Right cardiac atrium (tissue), 5 donors: Measurements from ENCODE around the gene SORT1. TPM values are rescaled to one million over a fixed set of nuclear protein-coding genes. Genes with fewer than 3 reads are reported as not detected.
A peak's percentile ranks its signal among the peaks of the same experiment; 100 is the strongest.

ENCODE experiments used
- ATAC-seq, 2 donors: fragments of 200-7000 bp; cut with Tn5 transposase; one replicate each; pipeline versions ENCODE4 v1.8.0 to v1.9.1; 2020; ENCODE audit warnings: moderate library complexity in 2 of 2, mild to moderate bottlenecking in 1 of 2
- DNase-seq, 3 donors: peaks; one replicate each; pipeline ENCODE4 v3.0.0-alpha.2; 2020
- H3K27ac ChIP-seq: one replicate; pipeline ENCODE4 v1.5.1; 2013; ENCODE audit warnings: mild to moderate bottlenecking, low read length, control low read depth, moderate library complexity
- H3K27me3 ChIP-seq: one replicate; pipeline ENCODE4 v1.6.1; 2013; ENCODE audit not compliant: control insufficient read depth, insufficient read depth
- H3K4me1 ChIP-seq: one replicate; pipeline ENCODE4 v1.6.1; 2013; ENCODE audit warnings: low read length; ENCODE audit not compliant: control insufficient read depth, insufficient read depth
- H3K4me3 ChIP-seq: one replicate; pipeline ENCODE4 v1.5.1; 2013; ENCODE audit warnings: low read length, control low read depth
- H3K9me3 ChIP-seq: one replicate; pipeline ENCODE4 v1.6.1; 2013; ENCODE audit warnings: low read length; ENCODE audit not compliant: control insufficient read depth
- WGBS: extraction: QIAGEN DNeasy Blood & Tissue Kit; methylation state at CpG from one replicate; pipeline ENCODE4 v1.1.7; 2013; 5-methylcytosine and 5-hydroxymethylcytosine counted together
- intact Hi-C, 4 donors: fragments of 100-400 bp; cut with DNase I; formaldehyde crosslinking; loops; one replicate each; pipeline versions ENCODE4 v1.11.0 to v1.14.0; 2022 to 2023
- polyA plus RNA-seq: library from polyadenylated mRNA; stranded (reverse); fragments of 200-250 nt; gene quantifications from one replicate; pipeline ENCODE4 v1.2.3, GENCODE V29; 2013
- total RNA-seq, 4 donors: library from RNA; stranded (reverse); fragmentation: NEBNext Ultra II Directional; extraction: Animal tissue kit (Norgen Biotek cat#: 25700); gene quantifications; one replicate each; pipeline ENCODE4 v1.2.1, GENCODE V29; 2021
- donor health status: healthy with polysubstance abuse.
- donor health status: DM: no; HTN: yes; CAD: no.
- donor health status: DM: no; HTN: no; CAD: no.
- donor health status: DM: no; HTN: yes; CAD: no; lungs with severe emphysema.
- donor health status: DM: yes; HTN: yes; CAD: no.

Gene SORT1
- total and polyA plus RNA-seq, 5 donors: 57.6 to 170 (median 123) TPM

DNA sequence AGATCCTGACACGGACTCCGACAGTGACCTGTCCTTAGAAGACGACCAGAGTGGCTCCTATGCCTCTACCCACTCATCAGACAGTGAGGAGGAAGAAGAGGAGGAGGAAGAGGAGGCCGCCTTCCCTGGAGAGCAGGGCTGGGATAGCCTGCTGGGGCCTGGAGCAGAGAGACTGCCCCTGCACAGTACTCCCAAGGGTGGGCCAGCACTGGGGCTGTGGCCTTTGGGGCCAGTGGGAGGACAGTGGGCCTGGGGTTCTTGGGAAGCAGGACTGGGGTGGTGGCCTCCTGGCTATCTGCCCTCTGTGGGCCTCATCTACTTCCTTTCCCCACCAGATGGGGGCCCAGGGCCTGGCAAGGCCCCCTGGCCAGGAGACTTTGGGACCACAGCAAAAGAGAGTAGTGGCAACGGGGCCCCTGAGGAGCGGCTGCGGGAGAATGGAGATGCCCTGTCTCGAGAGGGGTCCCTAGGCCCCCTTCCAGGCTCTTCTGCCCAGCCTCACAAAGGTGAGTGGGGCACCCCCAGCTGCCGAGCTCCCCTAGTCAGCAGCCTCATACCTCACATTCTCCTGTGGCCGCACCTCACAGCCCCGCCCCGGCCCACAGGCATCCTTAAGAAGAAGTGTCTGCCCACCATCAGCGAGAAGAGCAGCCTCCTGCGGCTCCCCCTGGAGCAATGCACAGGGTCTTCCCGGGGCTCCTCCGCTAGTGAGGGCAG lies 124.7 kb downstream of the SORT1 start:
- Histone ChIP-seq H3K4me1 (peaks cover 5% of the 10 kb centered on the region), H3K27ac (no peak overlapping the region), H3K9me3 (no peaks in the 10 kb centered on the region), H3K27me3 (no peaks in the 10 kb centered on the region), H3K4me3 (no peak overlapping the region)
- ATAC-seq (no peak), DNase-seq (peak in 1 of 3 donors; percentile 8)
- intact Hi-C loops: no loop called here
- WGBS: 89% methylated on average over 16 of the region's 16 CpGs

DNA sequence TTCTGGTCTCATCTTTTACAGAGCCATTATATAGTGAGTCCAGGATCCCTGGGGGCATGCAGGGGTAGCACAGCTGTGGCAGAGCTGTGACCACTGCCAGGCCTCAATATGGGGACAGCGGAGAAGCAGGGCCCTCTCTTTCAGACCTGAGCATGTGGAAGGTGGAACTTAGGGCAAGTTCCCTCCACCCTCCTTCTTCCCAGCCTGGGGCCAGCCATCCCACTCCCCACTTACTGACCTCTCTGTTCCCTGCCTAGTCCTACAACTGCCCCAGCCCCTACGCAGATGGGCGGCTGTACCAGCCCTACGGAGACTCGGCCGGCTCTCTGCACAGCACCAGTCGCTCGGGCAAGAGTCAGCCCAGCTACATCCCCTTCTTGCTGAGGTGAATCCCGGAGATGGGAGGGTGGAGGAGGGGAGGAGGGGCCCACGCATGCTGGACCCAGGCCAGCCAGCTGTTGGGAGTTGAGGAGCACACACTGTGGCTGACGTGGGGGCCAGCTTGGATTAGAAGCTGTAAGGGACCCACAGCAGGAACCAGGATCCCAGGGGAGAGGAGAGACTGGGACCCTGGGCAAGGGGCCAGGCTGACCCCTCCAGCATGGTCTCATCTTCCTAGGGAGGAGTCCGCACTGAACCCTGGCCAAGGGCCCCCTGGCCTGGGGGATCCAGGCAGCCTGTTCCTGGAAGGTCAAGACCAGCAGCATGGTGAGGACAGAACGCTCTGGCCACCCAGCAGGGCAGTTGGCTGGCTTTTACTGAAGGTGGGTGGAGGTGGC lies 125.5 kb downstream of the SORT1 start:
- Histone ChIP-seq H3K9me3 (no peaks in the 10 kb centered on the region), H3K4me1 (peaks cover 3% of the 10 kb centered on the region), H3K27me3 (no peaks in the 10 kb centered on the region), H3K4me3 (no peak overlapping the region), H3K27ac (no peak overlapping the region)
- no peak for ATAC-seq
- intact Hi-C loops: no loop called here
- WGBS: 78% methylated on average over 13 of the region's 13 CpGs
- DNase-seq: peak in 1 of 3 donors; percentile 22

GRCh38 chr1:109271458-109271857 lies 126.3 kb downstream of the SORT1 start:
- intact Hi-C loops: no loop called here
- DNase-seq (no peak), ATAC-seq (no peak)

GRCh38 chr1:109270623-109271317 lies 126.9 kb downstream of the SORT1 start:
- intact Hi-C loops: no loop called here
- H3K4me1 ChIP-seq: peaks cover 2% of the 10 kb centered on the region

More at GRCh38 chr1:109271458-109271857, 126.3 kb downstream of the SORT1 start:
- H3K4me3 ChIP-seq: no peak overlapping the region
- no peaks in the 10 kb centered on the region for H3K27me3 ChIP-seq
- peaks cover 3% of the 10 kb centered on the region for H3K4me1 ChIP-seq
- WGBS: 91% methylated on average over 6 of the region's 6 CpGs
- H3K27ac ChIP-seq: no peak overlapping the region
- H3K9me3 ChIP-seq: no peaks in the 10 kb centered on the region

GRCh38 chr1:109269981-109270622 lies 127.6 kb downstream of the SORT1 start:
- 91% methylated on average over 17 of the region's 17 CpGs for WGBS
- Histone ChIP-seq H3K4me3 (no peak overlapping the region), H3K4me1 (no peaks in the 10 kb centered on the region), H3K27ac (no peak overlapping the region), H3K9me3 (no peaks in the 10 kb centered on the region), H3K27me3 (no peaks in the 10 kb centered on the region)
- no peak for DNase-seq
- no peak for ATAC-seq
- intact Hi-C loops: no loop called here

More at GRCh38 chr1:109270623-109271317, 126.9 kb downstream of the SORT1 start:
- DNase-seq: no peak
- Histone ChIP-seq H3K27ac (no peak overlapping the region), H3K9me3 (no peaks in the 10 kb centered on the region), H3K4me3 (no peak overlapping the region), H3K27me3 (no peaks in the 10 kb centered on the region)
- WGBS: 89% methylated on average over 20 of the region's 20 CpGs
- no peak for ATAC-seq

DNA sequence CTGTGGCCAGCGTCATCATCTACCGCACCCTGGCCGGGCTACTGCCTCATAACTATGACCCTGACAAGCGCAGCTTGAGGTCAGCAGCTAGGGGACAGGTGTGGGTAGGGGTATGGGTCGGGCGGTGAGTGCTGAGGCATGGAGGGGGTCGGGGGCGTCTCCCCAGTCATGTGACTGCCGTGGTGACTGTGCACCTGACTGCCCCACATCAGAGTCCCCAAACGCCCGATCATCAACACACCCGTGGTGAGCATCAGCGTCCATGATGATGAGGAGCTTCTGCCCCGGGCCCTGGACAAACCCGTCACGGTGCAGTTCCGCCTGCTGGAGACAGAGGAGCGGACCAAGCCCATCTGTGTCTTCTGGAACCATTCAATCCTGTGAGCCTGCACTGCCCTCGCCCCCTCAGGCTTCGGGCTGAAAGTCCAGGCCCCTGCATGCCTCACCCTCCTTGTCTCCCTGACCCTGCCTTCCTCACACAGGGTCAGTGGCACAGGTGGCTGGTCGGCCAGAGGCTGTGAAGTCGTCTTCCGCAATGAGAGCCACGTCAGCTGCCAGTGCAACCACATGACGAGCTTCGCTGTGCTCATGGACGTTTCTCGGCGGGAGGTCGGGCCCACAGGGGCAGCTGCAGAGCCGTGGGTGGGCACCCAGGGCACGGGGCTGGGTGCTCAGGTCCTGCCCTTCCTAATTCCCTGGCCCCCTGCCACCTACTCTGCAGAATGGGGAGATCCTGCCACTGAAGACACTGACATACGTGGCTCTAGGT lies 128.3 kb downstream of the SORT1 start:
- 89% methylated on average over 33 of the region's 33 CpGs for WGBS
- ATAC-seq (no peak), DNase-seq (no peak)
- Histone ChIP-seq H3K4me1 (no peaks in the 10 kb centered on the region), H3K9me3 (no peaks in the 10 kb centered on the region), H3K4me3 (no peak overlapping the region), H3K27me3 (no peaks in the 10 kb centered on the region), H3K27ac (no peak overlapping the region)
- intact Hi-C loops: no loop called here

- intact Hi-C loops: no loop called here
- peak in 1 of 3 donors; percentile 31 for DNase-seq
Observed at GRCh38 chr1:109268431-109269211, 129.1 kb downstream of the SORT1 start.

GRCh38 chr1:109267743-109268300 lies 129.9 kb downstream of the SORT1 start:
- DNase-seq (peak in 1 of 3 donors; percentile 34), ATAC-seq (no peak)
- H3K4me1 ChIP-seq: no peaks in the 10 kb centered on the region
- H3K4me3 ChIP-seq: no peak overlapping the region
- WGBS: 87% methylated on average over 17 of the region's 17 CpGs
- H3K27me3 ChIP-seq: no peaks in the 10 kb centered on the region
- H3K27ac ChIP-seq: no peak overlapping the region
- intact Hi-C loops: no loop called here
- no peaks in the 10 kb centered on the region for H3K9me3 ChIP-seq

More at GRCh38 chr1:109268431-109269211, 129.1 kb downstream of the SORT1 start:
- WGBS: 91% methylated on average over 29 of the region's 29 CpGs
- no peak for ATAC-seq
- Histone ChIP-seq H3K4me3 (no peak overlapping the region), H3K4me1 (no peaks in the 10 kb centered on the region), H3K9me3 (no peaks in the 10 kb centered on the region), H3K27me3 (no peaks in the 10 kb centered on the region), H3K27ac (no peak overlapping the region)

DNA sequence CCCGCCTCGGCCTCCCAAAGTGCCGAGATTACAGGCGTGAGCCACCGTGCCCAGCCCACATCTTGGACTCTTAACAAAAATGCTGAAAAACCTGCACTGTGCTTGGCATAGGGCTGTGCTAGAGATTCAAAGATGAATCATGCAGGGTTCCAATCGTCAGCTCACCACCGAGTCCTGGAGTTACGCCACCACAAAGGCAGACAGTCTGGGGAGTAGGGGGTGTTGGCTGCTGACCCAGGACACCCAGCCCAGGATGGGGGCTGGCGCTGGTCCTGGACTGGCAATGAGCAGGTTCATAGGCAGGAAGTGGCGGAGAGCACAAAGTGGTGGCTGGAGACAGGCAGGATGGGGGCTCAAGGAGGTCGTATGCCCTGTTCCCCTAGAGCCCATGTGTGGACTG lies 130.8 kb downstream of the SORT1 start:
- intact Hi-C loops: no loop called here
- H3K4me3 ChIP-seq: no peak overlapping the region
- no peak overlapping the region for H3K27ac ChIP-seq
- ATAC-seq: no peak
- no peaks in the 10 kb centered on the region for H3K27me3 ChIP-seq
- WGBS: 81% methylated on average over 11 of the region's 11 CpGs
- no peaks in the 10 kb centered on the region for H3K9me3 ChIP-seq
- H3K4me1 ChIP-seq: no peaks in the 10 kb centered on the region
- peak in 1 of 3 donors; percentile 28 for DNase-seq
